IPS-20b (cell line): ENCODE results near the gene RELN.

Source experiments
- H3K27ac ChIP-seq: one replicate; pipeline ENCODE4 v1.5.1; 2013; ENCODE audit warnings: low read length
- H3K27me3 ChIP-seq: 2 replicates; pipeline ENCODE4 v1.6.1; 2013; ENCODE audit warnings: mild to moderate bottlenecking, low read length, inconsistent platforms; ENCODE audit not compliant: insufficient read depth
- H3K36me3 ChIP-seq: 2 replicates; pipeline ENCODE4 v1.6.1; 2013; ENCODE audit warnings: low read depth, mild to moderate bottlenecking, inconsistent platforms, low read length, moderate library complexity; ENCODE audit not compliant: insufficient read depth
- H3K4me1 ChIP-seq: 2 replicates; pipeline ENCODE4 v1.6.1; 2013; ENCODE audit warnings: mild to moderate bottlenecking, control low read depth, inconsistent platforms, low read length, moderate library complexity; ENCODE audit not compliant: insufficient read depth
- H3K4me3 ChIP-seq: 2 replicates; pipeline ENCODE4 v1.5.1; 2013; ENCODE audit warnings: mild to moderate bottlenecking, low read length, inconsistent platforms
- H3K9ac ChIP-seq: 2 replicates; pipeline ENCODE4 v1.6.1; 2013; ENCODE audit warnings: low read depth, mild to moderate bottlenecking, inconsistent platforms, low read length, moderate library complexity
- H3K9me3 ChIP-seq: 2 replicates; pipeline ENCODE4 v1.6.1; 2013; ENCODE audit warnings: mild to moderate bottlenecking, low read depth, low read length, inconsistent platforms; ENCODE audit not compliant: insufficient read depth

RELN gene

DNA sequence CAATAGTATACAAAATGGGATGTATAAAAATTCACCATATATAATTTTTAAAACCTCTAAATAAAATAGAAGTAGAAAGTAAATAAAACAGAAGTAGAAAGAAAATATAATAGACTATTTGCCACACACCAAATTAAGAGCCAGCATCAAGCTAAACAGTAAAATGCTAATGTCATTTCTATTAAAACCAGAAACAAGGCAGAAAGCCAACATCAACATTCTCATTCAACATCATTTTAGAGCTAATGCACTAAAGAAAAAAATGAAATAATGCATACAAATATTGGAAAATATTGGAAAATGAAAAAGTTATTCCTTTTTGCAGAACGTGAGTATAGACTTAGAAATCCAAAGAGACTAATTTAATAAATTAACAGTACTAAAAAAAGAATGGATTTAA is 23.4 kb upstream of the RELN start:
- Histone ChIP-seq H3K4me3 (no peak overlapping the region), H3K36me3 (no peaks in the 10 kb centered on the region), H3K9me3 (no peaks in the 10 kb centered on the region), H3K4me1 (no peaks in the 10 kb centered on the region), H3K9ac (no peak overlapping the region), H3K27me3 (no peaks in the 10 kb centered on the region), H3K27ac (no peak overlapping the region)

GRCh38 chr7:104011829-104012228 is 22.4 kb upstream of the RELN start:
- Histone ChIP-seq H3K4me1 (no peaks in the 10 kb centered on the region), H3K27ac (no peak overlapping the region), H3K4me3 (no peak overlapping the region), H3K9me3 (no peaks in the 10 kb centered on the region), H3K36me3 (no peaks in the 10 kb centered on the region), H3K27me3 (no peaks in the 10 kb centered on the region), H3K9ac (no peak overlapping the region)

DNA sequence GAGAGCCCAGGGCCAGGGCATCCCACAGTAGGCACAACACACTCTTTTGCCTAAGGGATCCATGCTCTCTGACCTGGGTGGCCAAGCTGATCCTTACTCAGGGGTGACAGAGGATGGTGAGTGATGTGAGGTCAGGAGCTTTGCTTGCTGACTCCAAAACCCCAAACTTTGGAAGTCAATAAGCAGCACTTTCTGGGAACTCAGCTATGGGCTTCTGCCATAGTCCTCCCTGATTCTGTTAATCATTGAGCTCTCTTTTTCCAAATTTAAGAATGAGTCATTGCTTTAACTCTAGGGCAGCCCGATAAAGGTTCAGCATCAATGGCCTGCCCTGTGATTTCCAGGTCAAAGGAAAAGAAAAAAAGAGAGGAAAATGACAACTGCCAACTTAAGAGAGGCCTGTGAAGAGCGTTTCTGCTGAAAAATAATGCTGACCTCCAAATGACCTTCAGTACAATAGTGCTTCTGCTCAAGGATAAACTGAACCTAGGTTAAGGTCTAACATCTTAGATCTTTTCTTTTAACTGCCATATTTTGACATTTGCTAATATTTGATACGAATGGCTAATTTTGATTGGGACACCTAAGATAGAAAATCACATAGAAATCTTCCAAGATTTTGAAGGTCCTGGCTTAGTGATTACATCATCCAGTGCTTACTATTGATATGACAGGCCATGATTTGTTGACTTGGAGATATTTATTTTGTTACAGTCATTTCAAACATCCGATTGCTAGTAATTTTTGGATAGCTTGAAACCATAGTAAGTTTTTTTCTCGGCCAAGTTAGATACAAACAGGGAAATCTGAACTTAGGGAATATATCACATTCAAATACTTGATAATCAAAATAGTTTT is 20.8 kb upstream of the RELN start:
- Histone ChIP-seq H3K27ac (no peak overlapping the region), H3K9ac (no peak overlapping the region), H3K36me3 (no peaks in the 10 kb centered on the region), H3K4me1 (no peaks in the 10 kb centered on the region; the same call in 1 of the 2 replicates), H3K4me3 (no peak overlapping the region), H3K9me3 (no peaks in the 10 kb centered on the region), H3K27me3 (no peaks in the 10 kb centered on the region)

GRCh38 chr7:104008107-104008506 is 18.6 kb upstream of the RELN start:
- Histone ChIP-seq H3K4me3 (no peak overlapping the region), H3K27ac (no peak overlapping the region), H3K9ac (no peak overlapping the region), H3K4me1 (no peaks in the 10 kb centered on the region; the same call in 1 of the 2 replicates), H3K27me3 (no peaks in the 10 kb centered on the region), H3K36me3 (no peaks in the 10 kb centered on the region), H3K9me3 (no peaks in the 10 kb centered on the region)

GRCh38 chr7:104007614-104008013 is 18.2 kb upstream of the RELN start:
- Histone ChIP-seq H3K4me3 (no peak overlapping the region), H3K36me3 (no peaks in the 10 kb centered on the region), H3K9ac (no peak overlapping the region), H3K4me1 (no peaks in the 10 kb centered on the region; the same call in 1 of the 2 replicates), H3K27ac (no peak overlapping the region), H3K9me3 (no peaks in the 10 kb centered on the region), H3K27me3 (no peaks in the 10 kb centered on the region)

GRCh38 chr7:104005197-104005596 is 15.7 kb upstream of the RELN start:
- no peak overlapping the region for H3K27ac ChIP-seq
- H3K27me3 ChIP-seq: no peaks in the 10 kb centered on the region
- H3K36me3 ChIP-seq: no peaks in the 10 kb centered on the region
- no peaks in the 10 kb centered on the region for H3K9me3 ChIP-seq
- no peak overlapping the region for H3K4me3 ChIP-seq
- H3K9ac ChIP-seq: no peak overlapping the region
- H3K4me1 ChIP-seq: no peaks in the 10 kb centered on the region; the same call in 1 of the 2 replicates

DNA sequence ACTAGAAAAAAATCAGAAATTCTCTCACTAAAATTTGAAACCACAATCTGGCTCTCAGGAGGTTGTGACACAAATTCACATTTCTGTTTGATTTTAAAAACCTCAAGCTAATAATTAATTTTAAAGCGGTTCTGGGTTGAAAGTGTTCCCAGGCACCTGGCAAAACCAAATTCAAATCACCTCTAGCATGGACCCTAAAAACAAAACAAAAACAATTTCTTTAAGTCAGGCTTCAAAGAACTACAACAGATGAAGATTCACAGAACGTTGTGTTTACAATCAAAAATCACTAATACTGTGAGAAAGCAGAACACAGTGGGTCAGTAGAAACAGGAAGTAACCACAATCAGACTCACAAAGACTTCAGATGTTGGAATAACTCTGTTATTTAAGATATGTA is 7.2 kb upstream of the RELN start:
- Histone ChIP-seq H3K36me3 (no peaks in the 10 kb centered on the region), H3K4me3 (no peak overlapping the region), H3K4me1 (no peaks in the 10 kb centered on the region), H3K27ac (no peak overlapping the region), H3K27me3 (peaks cover 10% of the 10 kb centered on the region), H3K9me3 (no peaks in the 10 kb centered on the region), H3K9ac (no peak overlapping the region)

DNA sequence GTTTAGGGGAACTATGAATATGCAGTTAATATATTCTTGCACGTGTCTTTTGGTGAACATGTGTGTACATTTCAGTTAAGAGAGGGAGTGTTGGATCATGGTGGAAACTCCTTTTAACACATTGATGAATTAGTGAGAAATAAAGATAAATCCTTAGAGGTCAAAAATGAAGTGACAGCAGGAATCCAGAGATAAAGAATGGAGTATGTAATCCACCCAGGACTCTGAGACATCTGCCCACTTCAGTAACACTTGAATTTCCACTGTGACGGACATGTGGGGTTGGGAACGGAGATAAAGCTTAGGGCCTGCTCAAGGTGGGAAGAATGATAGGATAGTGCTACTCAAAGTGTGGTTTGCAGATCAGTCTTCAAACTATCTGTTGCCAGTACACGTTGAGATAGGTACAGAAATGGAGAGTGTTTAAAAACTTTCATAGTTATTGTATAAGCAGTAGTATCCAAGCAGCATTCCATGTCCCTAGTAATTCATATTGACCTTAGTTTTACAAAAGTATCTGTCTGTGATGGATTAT is 6.6 kb upstream of the RELN start:
- H3K9ac ChIP-seq: no peak overlapping the region
- no peaks in the 10 kb centered on the region for H3K36me3 ChIP-seq
- no peaks in the 10 kb centered on the region for H3K9me3 ChIP-seq
- H3K27ac ChIP-seq: no peak overlapping the region
- H3K27me3 ChIP-seq: peaks cover 16% of the 10 kb centered on the region
- H3K4me3 ChIP-seq: no peak overlapping the region
- H3K4me1 ChIP-seq: no peaks in the 10 kb centered on the region

- Histone ChIP-seq H3K9ac (no peak overlapping the region), H3K27ac (no peak overlapping the region), H3K36me3 (no peaks in the 10 kb centered on the region), H3K27me3 (peaks cover 21% of the 10 kb centered on the region), H3K4me1 (no peaks in the 10 kb centered on the region), H3K4me3 (no peak overlapping the region), H3K9me3 (no peaks in the 10 kb centered on the region)
Measured at GRCh38 chr7:103995554-103995953, 6.1 kb upstream of the RELN start.

DNA sequence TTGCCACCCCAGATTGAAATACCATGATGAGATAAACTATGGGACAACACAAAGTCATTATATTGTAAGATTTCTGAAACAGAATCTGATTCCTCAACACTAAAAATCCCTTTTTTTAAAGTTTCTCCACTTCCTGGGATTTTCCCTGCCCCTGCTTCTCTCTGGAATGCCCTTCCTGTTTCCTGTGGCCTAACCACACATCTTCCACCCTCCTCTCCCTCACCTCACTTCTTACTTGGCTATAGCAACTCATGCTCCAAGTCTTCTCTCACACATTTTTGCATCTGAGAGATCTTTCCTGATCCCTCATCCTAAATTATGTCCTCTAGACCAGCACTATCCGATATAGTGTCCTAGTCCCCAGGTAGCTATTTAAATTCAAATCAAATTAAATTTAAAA is 4.1 kb upstream of the RELN start:
- Histone ChIP-seq H3K9ac (no peak overlapping the region), H3K27ac (no peak overlapping the region), H3K27me3 (peaks cover 39% of the 10 kb centered on the region), H3K36me3 (no peaks in the 10 kb centered on the region), H3K4me3 (no peak overlapping the region), H3K9me3 (no peaks in the 10 kb centered on the region), H3K4me1 (no peaks in the 10 kb centered on the region; the same call in 1 of the 2 replicates)

- no peaks in the 10 kb centered on the region for H3K36me3 ChIP-seq
- no peak overlapping the region for H3K4me3 ChIP-seq
- H3K27ac ChIP-seq: no peak overlapping the region
Measured at GRCh38 chr7:103991406-103991805, 1.9 kb upstream of the RELN start.

GRCh38 chr7:103990991-103991390 is 1.5 kb upstream of the RELN start:
- Histone ChIP-seq H3K9ac (no peak overlapping the region), H3K27me3 (peaks cover 64% of the 10 kb centered on the region), H3K36me3 (no peaks in the 10 kb centered on the region), H3K4me3 (no peak overlapping the region), H3K4me1 (no peaks in the 10 kb centered on the region; the same call in 1 of the 2 replicates), H3K27ac (no peak overlapping the region), H3K9me3 (no peaks in the 10 kb centered on the region)

More at GRCh38 chr7:103991406-103991805, 1.9 kb upstream of the RELN start:
- H3K9ac ChIP-seq: no peak overlapping the region
- H3K27me3 ChIP-seq: peaks cover 60% of the 10 kb centered on the region
- no peaks in the 10 kb centered on the region; the same call in 1 of the 2 replicates for H3K4me1 ChIP-seq
- no peaks in the 10 kb centered on the region for H3K9me3 ChIP-seq
